Kidney epithelial cell (primary cell): ENCODE results near the gene KIF6. TPM values are rescaled to one million over a fixed set of nuclear protein-coding genes. Genes with fewer than 3 reads are reported as not detected.

Source experiments
- DNase-seq: peaks from one replicate; pipeline ENCODE4 v3.0.0-alpha.2; 2010; ENCODE audit warnings: low read depth
- H3K27me3 ChIP-seq: 2 replicates; pipeline ENCODE4 v1.6.0; 2011; ENCODE audit warnings: low read length; ENCODE audit not compliant: control insufficient read depth, insufficient read depth
- H3K36me3 ChIP-seq: 2 replicates; pipeline ENCODE4 v1.5.1; 2011; ENCODE audit warnings: low read length; ENCODE audit not compliant: control insufficient read depth, insufficient read depth
- H3K4me3 ChIP-seq: 2 replicates; pipeline ENCODE4 v1.5.1; 2011; ENCODE audit warnings: low read depth, mild to moderate bottlenecking, control low read depth, low read length
- total RNA-seq: library from RNA; depleted of rRNA; stranded (reverse); fragments of >200 nt; gene quantifications from 2 replicates; pipeline ENCODE4 v1.2.3, GENCODE V29; 2015
- TF ChIP-seq, protein P1 (sequence below): IDR thresholded peaks from 2 replicates; pipeline ENCODE4 v1.5.1; 2011; ENCODE audit warnings: mild to moderate bottlenecking, moderate library complexity, low read length, control low read depth, inconsistent platforms; ENCODE audit not compliant: insufficient read depth, poor library complexity, severe bottlenecking

Gene KIF6
- total RNA-seq, 1 donor from 2014 or later, result 0.33 TPM

- H3K4me3 ChIP-seq, result no peak overlapping the region
- TF ChIP-seq, protein P1, sequence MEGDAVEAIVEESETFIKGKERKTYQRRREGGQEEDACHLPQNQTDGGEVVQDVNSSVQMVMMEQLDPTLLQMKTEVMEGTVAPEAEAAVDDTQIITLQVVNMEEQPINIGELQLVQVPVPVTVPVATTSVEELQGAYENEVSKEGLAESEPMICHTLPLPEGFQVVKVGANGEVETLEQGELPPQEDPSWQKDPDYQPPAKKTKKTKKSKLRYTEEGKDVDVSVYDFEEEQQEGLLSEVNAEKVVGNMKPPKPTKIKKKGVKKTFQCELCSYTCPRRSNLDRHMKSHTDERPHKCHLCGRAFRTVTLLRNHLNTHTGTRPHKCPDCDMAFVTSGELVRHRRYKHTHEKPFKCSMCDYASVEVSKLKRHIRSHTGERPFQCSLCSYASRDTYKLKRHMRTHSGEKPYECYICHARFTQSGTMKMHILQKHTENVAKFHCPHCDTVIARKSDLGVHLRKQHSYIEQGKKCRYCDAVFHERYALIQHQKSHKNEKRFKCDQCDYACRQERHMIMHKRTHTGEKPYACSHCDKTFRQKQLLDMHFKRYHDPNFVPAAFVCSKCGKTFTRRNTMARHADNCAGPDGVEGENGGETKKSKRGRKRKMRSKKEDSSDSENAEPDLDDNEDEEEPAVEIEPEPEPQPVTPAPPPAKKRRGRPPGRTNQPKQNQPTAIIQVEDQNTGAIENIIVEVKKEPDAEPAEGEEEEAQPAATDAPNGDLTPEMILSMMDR, result no peak
Measured at GRCh38 chr6:39411001-39411400, 314.2 kb downstream of the KIF6 start.

DNA sequence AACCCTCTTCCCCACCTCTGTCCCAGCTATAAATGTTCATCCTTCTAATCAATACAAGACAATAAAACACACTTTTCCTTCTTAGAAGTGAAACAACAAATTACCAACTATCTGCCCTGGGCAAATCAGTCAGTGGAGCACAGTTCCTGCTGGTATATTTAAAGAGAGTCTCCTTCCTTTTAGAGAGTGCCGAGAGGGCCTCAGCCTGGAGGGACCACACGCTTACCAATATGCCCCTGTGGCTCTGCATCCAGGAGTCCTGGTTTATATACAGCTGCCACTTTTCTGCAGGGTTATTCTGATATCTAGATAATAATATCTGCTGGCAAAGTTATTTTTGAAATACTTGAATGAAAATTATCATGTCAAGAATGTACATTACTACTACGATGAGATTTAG is 315.3 kb downstream of the KIF6 start:
- Histone ChIP-seq H3K27me3 (no peaks in the 10 kb centered on the region), H3K36me3 (no peaks in the 10 kb centered on the region), H3K4me3 (no peak overlapping the region)
- TF ChIP-seq, protein P1, result no peak
- DNase-seq, result no peak

More at GRCh38 chr6:39411001-39411400, 314.2 kb downstream of the KIF6 start:
- no peaks in the 10 kb centered on the region for H3K36me3 ChIP-seq
- no peak for DNase-seq
- no peaks in the 10 kb centered on the region for H3K27me3 ChIP-seq

DNA sequence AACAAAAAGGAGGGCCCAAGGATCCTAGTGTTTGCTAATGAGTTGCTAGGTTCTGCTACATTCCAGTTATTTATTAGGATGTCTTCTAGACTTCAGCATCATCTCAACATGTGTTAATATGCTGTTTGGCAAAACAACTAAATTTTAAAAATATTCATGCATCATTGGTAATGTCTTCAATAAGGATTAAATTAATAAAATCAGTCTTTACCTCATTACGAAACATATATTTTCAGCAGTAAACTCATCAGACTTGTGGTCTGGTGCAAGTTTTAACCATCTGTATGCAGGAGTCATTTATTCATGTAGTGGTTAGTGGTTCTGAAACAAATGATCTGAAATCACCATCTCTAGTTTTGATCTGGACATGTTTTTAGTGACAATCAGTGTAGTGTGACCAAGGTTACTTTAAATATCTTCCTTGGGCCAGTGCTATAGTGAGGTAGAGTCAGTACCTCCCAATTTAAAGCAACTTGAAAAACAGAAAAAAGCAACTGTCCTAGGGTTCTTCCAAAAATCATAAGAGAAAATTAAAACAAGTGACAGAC is 317.7 kb downstream of the KIF6 start:
- no peak for DNase-seq
- TF ChIP-seq, protein P1, result no peak
- no peaks in the 10 kb centered on the region for H3K27me3 ChIP-seq
- no peaks in the 10 kb centered on the region for H3K36me3 ChIP-seq
- H3K4me3 ChIP-seq, result no peak overlapping the region

GRCh38 chr6:39404312-39404711 is 320.9 kb downstream of the KIF6 start:
- TF ChIP-seq, protein P1, result no peak
- H3K27me3 ChIP-seq, result no peaks in the 10 kb centered on the region
- H3K36me3 ChIP-seq, result no peaks in the 10 kb centered on the region
- no peak for DNase-seq
- no peak overlapping the region for H3K4me3 ChIP-seq

DNA sequence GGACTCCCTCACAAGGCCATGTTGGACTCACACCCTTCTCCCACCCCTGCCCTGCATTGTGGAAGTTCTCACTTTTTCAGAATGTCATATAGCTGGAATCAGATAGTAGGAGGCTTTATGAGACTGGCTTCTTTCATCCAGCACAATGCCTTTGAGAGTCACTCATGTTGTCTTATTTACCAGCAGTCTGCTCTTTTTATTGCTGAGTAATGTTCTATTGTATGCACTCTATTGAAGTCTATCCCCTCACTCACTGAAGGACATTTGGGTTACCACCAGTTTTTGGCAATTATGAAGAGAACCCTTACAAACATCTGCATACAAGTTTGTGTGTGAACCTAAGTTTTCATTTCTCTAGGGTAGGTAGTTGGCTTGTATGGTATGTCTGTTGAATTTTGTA is 321.9 kb downstream of the KIF6 start:
- no peak for DNase-seq
- Histone ChIP-seq H3K4me3 (no peak overlapping the region), H3K27me3 (no peaks in the 10 kb centered on the region), H3K36me3 (no peaks in the 10 kb centered on the region)
- TF ChIP-seq, protein P1, result no peak

GRCh38 chr6:39402239-39402751 is 322.9 kb downstream of the KIF6 start:
- TF ChIP-seq, protein P1, result no peak
- Histone ChIP-seq H3K27me3 (no peaks in the 10 kb centered on the region), H3K4me3 (no peak overlapping the region), H3K36me3 (no peaks in the 10 kb centered on the region)
- no peak for DNase-seq
